Endodermal cell (in vitro differentiated cells): ENCODE results near the gene HNRNPA3. TPM values are rescaled to one million over a fixed set of nuclear protein-coding genes. Genes with fewer than 3 reads are reported as not detected.
"Not testable (repeated sequence)": the region's sequence is repeated elsewhere in the genome, so short reads cannot be mapped to it uniquely, and the experiment has no call there.

ENCODE experiments used
- DNase-seq: peaks from one replicate; pipeline ENCODE4 v3.0.0-alpha.2; 2017
- H3K27ac ChIP-seq: 2 replicates; pipeline ENCODE4 v1.5.1; 2013; ENCODE audit warnings: mild to moderate bottlenecking, low read depth, low read length, moderate library complexity
- H3K27me3 ChIP-seq: 2 replicates; pipeline ENCODE4 v1.6.1; 2013; ENCODE audit warnings: mild to moderate bottlenecking, low read length, moderate library complexity; ENCODE audit not compliant: insufficient read depth, control insufficient read depth, poor library complexity, severe bottlenecking
- H3K36me3 ChIP-seq: 2 replicates; pipeline ENCODE4 v1.7.0; 2013; ENCODE audit warnings: mild to moderate bottlenecking, low read length, moderate library complexity; ENCODE audit not compliant: control insufficient read depth, insufficient read depth
- H3K4me1 ChIP-seq: one replicate; pipeline ENCODE4 v1.7.0; 2013; ENCODE audit warnings: low read length; ENCODE audit not compliant: control insufficient read depth, insufficient read depth
- H3K4me3 ChIP-seq: 2 replicates; pipeline ENCODE4 v1.5.1; 2013; ENCODE audit warnings: mild to moderate bottlenecking, low read length, moderate library complexity
- H3K9ac ChIP-seq: 2 replicates; pipeline ENCODE4 v1.6.1; 2013; ENCODE audit warnings: mild to moderate bottlenecking, low read length, moderate library complexity; ENCODE audit not compliant: poor library complexity, severe bottlenecking; ENCODE audit errors: extremely low read depth
- H3K9me3 ChIP-seq: 2 replicates; pipeline ENCODE4 v1.6.1; 2013; ENCODE audit warnings: mild to moderate bottlenecking, low read length, moderate library complexity; ENCODE audit not compliant: control insufficient read depth
- H3K27ac Mint-ChIP-seq: 2 replicates; pipeline ENCODE4 v1.8.0; 2020; ENCODE audit warnings: mixed read lengths
- H3K27me3 Mint-ChIP-seq: 2 replicates; pipeline ENCODE4 v1.8.0; 2021; ENCODE audit warnings: mild to moderate bottlenecking, mixed read lengths; ENCODE audit not compliant: insufficient read depth
- H3K36me3 Mint-ChIP-seq: 2 replicates; pipeline ENCODE4 v1.8.0; 2020; ENCODE audit warnings: low read depth, mixed read lengths
- H3K4me1 Mint-ChIP-seq: 2 replicates; pipeline ENCODE4 v1.8.0; 2020; ENCODE audit warnings: mixed read lengths
- H3K4me3 Mint-ChIP-seq: 2 replicates; pipeline ENCODE4 v1.8.0; 2020; ENCODE audit warnings: mild to moderate bottlenecking, moderate library complexity, mixed read lengths
- H3K9me3 Mint-ChIP-seq: 2 replicates; pipeline ENCODE4 v1.8.0; 2020; ENCODE audit warnings: mild to moderate bottlenecking, mixed read lengths
- WGBS, 2 experiments: methylation state at CpG; one replicate each; pipeline versions ENCODE4 v1.1.5 to v1.1.7; 2013; ENCODE audit warnings: missing lambda C conversion rate in 2 of 2, mixed read lengths in 1 of 2; ENCODE audit not compliant: insufficient coverage in 1 of 2, insufficient read length in 1 of 2; 5-methylcytosine and 5-hydroxymethylcytosine counted together
- total RNA-seq, 2 donors: library from RNA; stranded (reverse); fragmentation: NEBNext Ultra II Directional in 1 of 2; extraction: Animal tissue kit (Norgen Biotek cat#: 25700) in 1 of 2; gene quantifications; 2 replicates in 1 of 2; 3 replicates in 1 of 2; pipeline ENCODE4 v1.2.1, GENCODE V29; 2021
- TF ChIP-seq, protein P1 (sequence below): fragments of 200-600 bp; sonication (generic); conservative IDR thresholded peaks from 2 replicates; pipeline ENCODE4 v1.5.0; 2021; ENCODE audit warnings: antibody characterized with exemption, mild to moderate bottlenecking

HNRNPA3 gene
- total RNA-seq, 2 donors from 2014 or later: 323 to 413 TPM

DNA sequence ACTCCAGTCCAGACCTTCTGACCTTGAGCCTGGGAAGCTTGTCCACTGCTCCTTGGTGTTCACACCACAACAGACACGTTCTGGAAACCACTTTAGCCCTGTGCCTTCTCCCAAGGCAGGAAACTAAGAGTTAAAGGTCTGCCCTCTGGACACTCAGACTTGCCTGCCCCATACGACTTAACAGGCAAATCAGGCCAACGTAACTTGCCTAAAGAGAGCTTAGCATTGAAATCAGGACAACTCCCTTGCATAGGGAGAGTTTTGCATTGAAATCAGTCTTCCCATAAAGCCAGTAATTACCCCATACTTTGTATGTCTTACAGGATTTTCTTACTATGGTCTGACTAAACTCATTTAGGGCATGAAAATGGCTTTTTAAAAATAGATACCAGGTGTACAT, 33.4 kb downstream of the HNRNPA3 start:
- H3K4me1 Mint-ChIP-seq: peaks cover 38% of the 10 kb centered on the region
- 56 to 83% methylated on average over 1 to 3 of the region's 3 CpGs for WGBS, 2 experiments
- DNase-seq: no peak
- Histone ChIP-seq H3K27ac (no peak overlapping the region), H3K9ac (no peak overlapping the region), H3K4me3 (no peak overlapping the region), H3K27me3 (no peaks in the 10 kb centered on the region), H3K4me1 (peaks cover 8% of the 10 kb centered on the region), H3K36me3 (peaks cover 9% of the 10 kb centered on the region), H3K9me3 (no peaks in the 10 kb centered on the region)
- peaks cover 10% of the 10 kb centered on the region for H3K36me3 Mint-ChIP-seq
- H3K27me3 Mint-ChIP-seq: no peaks in the 10 kb centered on the region
- H3K27ac Mint-ChIP-seq: peak overlapping the region; percentile 80
- no peaks in the 10 kb centered on the region for H3K9me3 Mint-ChIP-seq
- TF ChIP-seq, protein P1, sequence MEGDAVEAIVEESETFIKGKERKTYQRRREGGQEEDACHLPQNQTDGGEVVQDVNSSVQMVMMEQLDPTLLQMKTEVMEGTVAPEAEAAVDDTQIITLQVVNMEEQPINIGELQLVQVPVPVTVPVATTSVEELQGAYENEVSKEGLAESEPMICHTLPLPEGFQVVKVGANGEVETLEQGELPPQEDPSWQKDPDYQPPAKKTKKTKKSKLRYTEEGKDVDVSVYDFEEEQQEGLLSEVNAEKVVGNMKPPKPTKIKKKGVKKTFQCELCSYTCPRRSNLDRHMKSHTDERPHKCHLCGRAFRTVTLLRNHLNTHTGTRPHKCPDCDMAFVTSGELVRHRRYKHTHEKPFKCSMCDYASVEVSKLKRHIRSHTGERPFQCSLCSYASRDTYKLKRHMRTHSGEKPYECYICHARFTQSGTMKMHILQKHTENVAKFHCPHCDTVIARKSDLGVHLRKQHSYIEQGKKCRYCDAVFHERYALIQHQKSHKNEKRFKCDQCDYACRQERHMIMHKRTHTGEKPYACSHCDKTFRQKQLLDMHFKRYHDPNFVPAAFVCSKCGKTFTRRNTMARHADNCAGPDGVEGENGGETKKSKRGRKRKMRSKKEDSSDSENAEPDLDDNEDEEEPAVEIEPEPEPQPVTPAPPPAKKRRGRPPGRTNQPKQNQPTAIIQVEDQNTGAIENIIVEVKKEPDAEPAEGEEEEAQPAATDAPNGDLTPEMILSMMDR: no peak
- H3K4me3 Mint-ChIP-seq: no peak overlapping the region

- not testable (repeated sequence) for H3K27ac ChIP-seq, H3K4me3 Mint-ChIP-seq, H3K4me1 ChIP-seq, H3K9me3 ChIP-seq, H3K9ac ChIP-seq, H3K36me3 ChIP-seq, H3K4me3 ChIP-seq, H3K27me3 Mint-ChIP-seq, H3K27ac Mint-ChIP-seq, DNase-seq, H3K9me3 Mint-ChIP-seq, H3K27me3 ChIP-seq
- Mint-ChIP-seq H3K36me3 (peaks cover 12% of the 10 kb centered on the region), H3K4me1 (peaks cover 36% of the 10 kb centered on the region)
- 90% methylated on average over 2 of the region's 2 CpGs for WGBS, 2 experiments
Observed at GRCh38 chr2:177246523-177247030, 34.0 kb downstream of the HNRNPA3 start.

GRCh38 chr2:177247693-177248262, 35.2 kb downstream of the HNRNPA3 start:
- Histone ChIP-seq H3K4me1 (peaks cover 4% of the 10 kb centered on the region), H3K9me3 (no peaks in the 10 kb centered on the region), H3K27me3 (no peaks in the 10 kb centered on the region), H3K27ac (no peak overlapping the region), H3K36me3 (peaks cover 9% of the 10 kb centered on the region), H3K9ac (no peak overlapping the region), H3K4me3 (no peak overlapping the region)
- H3K27ac Mint-ChIP-seq: no peak overlapping the region
- H3K4me3 Mint-ChIP-seq: no peak overlapping the region
- TF ChIP-seq, protein P1: no peak
- 88 to 97% methylated on average over 3 to 6 of the region's 6 CpGs for WGBS, 2 experiments
- no peak for DNase-seq
- no peaks in the 10 kb centered on the region for H3K9me3 Mint-ChIP-seq
- peaks cover 14% of the 10 kb centered on the region for H3K36me3 Mint-ChIP-seq
- H3K4me1 Mint-ChIP-seq: peaks cover 29% of the 10 kb centered on the region
- H3K27me3 Mint-ChIP-seq: no peaks in the 10 kb centered on the region

DNA sequence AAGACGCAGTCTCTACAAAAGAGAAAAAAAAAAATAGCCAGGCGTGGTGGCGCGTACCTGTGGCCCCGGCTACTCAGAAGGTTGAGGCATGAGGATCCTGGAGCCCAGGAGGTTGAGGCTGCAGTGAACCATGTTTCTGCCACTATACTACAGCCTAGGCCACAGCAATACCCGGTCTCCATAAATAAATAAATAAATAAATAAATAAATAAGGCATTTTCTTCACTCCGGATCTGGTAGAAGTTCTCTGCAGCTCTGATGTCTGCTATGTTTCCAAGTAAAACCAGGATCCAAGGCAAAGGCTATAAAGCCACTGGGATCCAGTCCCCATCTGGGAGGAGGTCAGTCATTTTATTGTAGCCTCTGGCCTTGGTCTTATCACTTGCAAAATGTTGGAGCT, 36.4 kb downstream of the HNRNPA3 start:
- H3K9me3 ChIP-seq: no peaks in the 10 kb centered on the region
- H3K27me3 ChIP-seq: no peaks in the 10 kb centered on the region
- H3K4me1 ChIP-seq: peaks cover under 1% of the 10 kb centered on the region
- H3K27me3 Mint-ChIP-seq: no peaks in the 10 kb centered on the region
- peaks cover 14% of the 10 kb centered on the region for H3K36me3 ChIP-seq
- H3K9me3 Mint-ChIP-seq: no peaks in the 10 kb centered on the region
- H3K4me3 ChIP-seq: no peak overlapping the region
- TF ChIP-seq, protein P1: no peak
- H3K9ac ChIP-seq: no peak overlapping the region
- DNase-seq: no peak
- no peak overlapping the region for H3K27ac ChIP-seq
- no peak overlapping the region for H3K4me3 Mint-ChIP-seq
- WGBS, 2 experiments: 86 to 95% methylated on average over 1 to 6 of the region's 7 CpGs
- peaks cover 14% of the 10 kb centered on the region for H3K36me3 Mint-ChIP-seq
- H3K4me1 Mint-ChIP-seq: peaks cover 31% of the 10 kb centered on the region
- no peak overlapping the region for H3K27ac Mint-ChIP-seq
